ENCODE measurements around the gene SPIN4. TPM values are rescaled to one million over a fixed set of nuclear protein-coding genes. Genes with fewer than 3 reads are reported as not detected.

The SPIN4 gene
- total RNA-seq, 3 donors from 2014 or later = 4.4 to 5.0 (median 4.5) TPM

- no peak for ATAC-seq
- no peak for DNase-seq
- no peaks in the 10 kb centered on the region for H3K9me3 ChIP-seq
- TF ChIP-seq CTCF (IDR thresholded peaks at IDR 0.05) = no peak
- H3K4me3 ChIP-seq = no peak overlapping the region
- intact Hi-C loops (cut with DNase I, micrococcal nuclease) = no loop called here
- H3K4me1 ChIP-seq (ENCODE audit: low read depth) = no peaks in the 10 kb centered on the region
- no peaks in the 10 kb centered on the region for H3K36me3 ChIP-seq (ENCODE audit: low read depth)
Measured at GRCh38 chrX:63327788-63328187, 23.3 kb downstream of the SPIN4 start.

- no peak for TF ChIP-seq CTCF (IDR thresholded peaks at IDR 0.05)
- ATAC-seq = no peak
- intact Hi-C loops (cut with DNase I, micrococcal nuclease) = no loop called here
- no peak overlapping the region for H3K4me3 ChIP-seq
- no peaks in the 10 kb centered on the region for H3K9me3 ChIP-seq
- no peaks in the 10 kb centered on the region for H3K36me3 ChIP-seq (ENCODE audit: low read depth)
- DNase-seq = no peak
- H3K4me1 ChIP-seq (ENCODE audit: low read depth) = no peaks in the 10 kb centered on the region
Measured at GRCh38 chrX:63299596-63299995, 51.5 kb downstream of the SPIN4 start.
